ENCODE data around the gene WDR59.
"Not testable (repeated sequence)": the region's sequence is repeated elsewhere in the genome, so short reads cannot be mapped to it uniquely, and the experiment has no call there.

WDR59 gene

GRCh38 chr16:74909665-74910064 is 75.3 kb downstream of the WDR59 start:
- no peaks in the 10 kb centered on the region for H3K27me3 Mint-ChIP-seq
- no peak overlapping the region for H3K4me3 Mint-ChIP-seq
- no peak overlapping the region for H3K27ac Mint-ChIP-seq
- H3K9me3 Mint-ChIP-seq, result peaks cover 10% of the 10 kb centered on the region
- H3K36me3 Mint-ChIP-seq, result peaks cover 62% of the 10 kb centered on the region
- no peaks in the 10 kb centered on the region for H3K4me1 Mint-ChIP-seq

GRCh38 chr16:74908759-74909158 is 76.2 kb downstream of the WDR59 start:
- not testable (repeated sequence) for H3K27me3 Mint-ChIP-seq, H3K4me1 Mint-ChIP-seq, H3K4me3 Mint-ChIP-seq, H3K27ac Mint-ChIP-seq
- Mint-ChIP-seq H3K9me3 (peaks cover 10% of the 10 kb centered on the region), H3K36me3 (peaks cover 55% of the 10 kb centered on the region)

DNA sequence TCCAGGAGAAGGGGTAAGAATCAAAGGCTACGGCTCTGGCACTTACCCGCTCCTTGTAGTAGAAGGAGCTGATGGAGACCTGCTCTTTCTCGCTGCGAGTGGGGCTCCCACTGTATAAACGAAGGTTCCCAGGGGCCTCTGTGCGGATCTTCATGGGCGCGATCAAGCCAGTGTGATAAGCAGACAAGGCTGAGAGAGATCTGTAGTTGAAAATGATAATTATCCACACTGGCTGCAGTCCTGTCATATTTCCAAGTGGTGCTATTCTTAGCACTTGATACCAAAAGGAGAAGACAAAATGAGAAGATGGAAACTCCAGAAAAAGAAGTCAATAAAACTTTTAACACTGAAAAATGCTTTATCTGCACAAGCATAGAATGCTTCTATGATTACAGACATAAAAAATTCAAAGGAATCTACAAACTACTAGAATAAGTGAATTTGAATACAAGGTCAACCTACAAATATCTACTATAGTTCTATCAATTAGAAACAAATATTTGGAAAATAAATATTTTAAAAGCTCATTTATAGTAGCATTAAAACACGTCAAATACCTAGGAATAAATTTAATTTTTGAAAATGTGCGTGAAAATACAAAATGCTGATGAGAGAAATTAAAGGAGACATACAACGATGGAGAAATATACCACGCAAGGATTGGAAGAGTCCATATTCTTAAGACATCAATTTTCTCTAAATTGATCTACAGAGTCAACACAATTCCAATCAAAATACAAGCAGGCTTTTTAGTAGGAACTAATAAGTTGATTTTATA is 80.8 kb downstream of the WDR59 start:
- no peaks in the 10 kb centered on the region for H3K4me1 Mint-ChIP-seq
- peaks cover 42% of the 10 kb centered on the region for H3K36me3 Mint-ChIP-seq
- no peaks in the 10 kb centered on the region for H3K27me3 Mint-ChIP-seq
- no peak overlapping the region for H3K27ac Mint-ChIP-seq
- H3K9me3 Mint-ChIP-seq, result peaks cover 6% of the 10 kb centered on the region
- no peak overlapping the region for H3K4me3 Mint-ChIP-seq

DNA sequence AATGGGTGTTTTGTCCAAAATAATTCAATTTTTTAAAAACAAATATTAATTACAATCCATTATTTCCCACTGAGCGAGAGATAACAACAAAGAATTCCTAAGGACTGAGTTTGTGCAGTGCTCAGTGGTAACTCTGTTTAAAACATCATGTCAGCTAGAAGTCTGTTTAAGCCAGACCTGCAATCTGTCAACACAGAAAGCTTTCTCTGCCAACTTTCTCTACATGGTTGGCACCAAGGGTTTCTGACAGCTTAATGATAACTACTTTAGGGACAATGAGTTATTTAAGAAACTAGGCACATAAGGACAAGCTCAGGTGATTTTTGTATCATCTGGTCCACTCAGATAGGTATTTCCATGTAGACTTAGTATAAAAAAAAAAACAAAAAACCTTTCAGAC is 81.8 kb downstream of the WDR59 start:
- Mint-ChIP-seq H3K4me3 (no peak overlapping the region), H3K4me1 (no peaks in the 10 kb centered on the region), H3K27me3 (no peaks in the 10 kb centered on the region), H3K9me3 (peaks cover 6% of the 10 kb centered on the region), H3K36me3 (peaks cover 39% of the 10 kb centered on the region), H3K27ac (no peak overlapping the region)

- Mint-ChIP-seq H3K9me3 (peaks cover 1% of the 10 kb centered on the region), H3K36me3 (peaks cover 31% of the 10 kb centered on the region), H3K27ac (peak overlapping the region; percentile 5), H3K4me1 (no peaks in the 10 kb centered on the region), H3K27me3 (no peaks in the 10 kb centered on the region), H3K4me3 (no peak overlapping the region)
Observed at GRCh38 chr16:74902161-74902560, 82.8 kb downstream of the WDR59 start.

DNA sequence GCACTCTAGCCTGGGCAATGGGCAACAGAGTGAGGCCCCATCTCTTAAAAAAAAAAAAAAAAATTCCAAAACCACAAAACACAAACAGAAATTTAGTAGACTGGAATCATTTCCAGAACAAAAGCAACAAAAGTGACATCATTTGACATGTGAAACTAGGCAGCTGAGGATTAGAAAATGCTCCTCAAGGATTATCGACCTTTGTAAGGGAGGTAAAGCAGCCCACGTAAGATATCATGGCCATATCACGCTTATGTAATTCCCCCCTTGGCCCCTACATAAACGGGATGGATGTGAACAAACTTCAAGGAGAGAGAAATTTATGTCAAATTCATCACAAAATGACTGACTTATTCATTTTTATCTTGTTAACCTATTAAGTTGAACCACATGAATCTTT is 83.3 kb downstream of the WDR59 start:
- Mint-ChIP-seq H3K9me3 (no peaks in the 10 kb centered on the region), H3K4me1 (no peaks in the 10 kb centered on the region), H3K36me3 (peaks cover 28% of the 10 kb centered on the region), H3K27ac (no peak overlapping the region), H3K4me3 (no peak overlapping the region), H3K27me3 (no peaks in the 10 kb centered on the region)

DNA sequence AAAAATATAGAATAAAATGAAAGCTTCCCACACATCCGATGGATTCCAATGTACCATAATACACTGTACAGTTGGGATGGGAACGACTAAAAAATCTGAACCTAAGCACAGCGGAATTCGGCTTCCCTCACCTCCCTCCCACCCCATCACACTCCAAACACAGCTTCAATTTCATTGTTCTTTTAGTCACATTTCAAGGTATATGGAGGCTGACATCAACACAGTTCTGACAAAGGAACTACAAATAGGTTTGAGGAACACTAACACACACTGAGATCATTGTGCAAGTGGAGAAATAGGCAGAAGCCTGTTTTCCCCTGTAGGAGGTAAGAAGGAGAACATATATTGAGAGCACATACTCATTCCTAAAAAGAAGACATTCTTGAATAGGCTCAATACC is 85.1 kb downstream of the WDR59 start:
- Mint-ChIP-seq H3K27ac (no peak overlapping the region), H3K4me3 (no peak overlapping the region), H3K27me3 (no peaks in the 10 kb centered on the region), H3K9me3 (no peaks in the 10 kb centered on the region), H3K4me1 (no peaks in the 10 kb centered on the region), H3K36me3 (peaks cover 24% of the 10 kb centered on the region)

DNA sequence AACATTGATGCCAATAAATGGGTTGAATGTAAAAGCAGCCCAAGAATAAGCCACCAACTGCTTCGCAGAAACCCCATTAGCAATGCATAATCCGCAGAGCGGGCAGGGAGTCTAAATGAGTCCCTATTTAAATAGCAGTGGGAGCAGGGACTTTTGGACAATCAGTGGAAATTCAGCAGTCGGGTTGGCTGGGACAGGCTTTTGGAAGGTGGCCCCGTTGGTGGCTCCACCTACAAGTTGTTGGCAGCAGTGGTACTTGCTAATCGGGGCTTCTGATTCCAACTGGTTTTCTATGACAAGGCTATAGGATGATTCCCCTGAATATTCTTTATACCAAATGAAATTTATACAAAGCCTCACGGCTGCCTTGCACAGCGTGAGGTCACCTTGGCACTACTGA is 86.3 kb downstream of the WDR59 start:
- H3K9me3 Mint-ChIP-seq, result no peaks in the 10 kb centered on the region
- H3K27me3 Mint-ChIP-seq, result no peaks in the 10 kb centered on the region
- H3K27ac Mint-ChIP-seq, result no peak overlapping the region
- H3K4me1 Mint-ChIP-seq, result no peaks in the 10 kb centered on the region
- peaks cover 21% of the 10 kb centered on the region for H3K36me3 Mint-ChIP-seq
- no peak overlapping the region for H3K4me3 Mint-ChIP-seq

DNA sequence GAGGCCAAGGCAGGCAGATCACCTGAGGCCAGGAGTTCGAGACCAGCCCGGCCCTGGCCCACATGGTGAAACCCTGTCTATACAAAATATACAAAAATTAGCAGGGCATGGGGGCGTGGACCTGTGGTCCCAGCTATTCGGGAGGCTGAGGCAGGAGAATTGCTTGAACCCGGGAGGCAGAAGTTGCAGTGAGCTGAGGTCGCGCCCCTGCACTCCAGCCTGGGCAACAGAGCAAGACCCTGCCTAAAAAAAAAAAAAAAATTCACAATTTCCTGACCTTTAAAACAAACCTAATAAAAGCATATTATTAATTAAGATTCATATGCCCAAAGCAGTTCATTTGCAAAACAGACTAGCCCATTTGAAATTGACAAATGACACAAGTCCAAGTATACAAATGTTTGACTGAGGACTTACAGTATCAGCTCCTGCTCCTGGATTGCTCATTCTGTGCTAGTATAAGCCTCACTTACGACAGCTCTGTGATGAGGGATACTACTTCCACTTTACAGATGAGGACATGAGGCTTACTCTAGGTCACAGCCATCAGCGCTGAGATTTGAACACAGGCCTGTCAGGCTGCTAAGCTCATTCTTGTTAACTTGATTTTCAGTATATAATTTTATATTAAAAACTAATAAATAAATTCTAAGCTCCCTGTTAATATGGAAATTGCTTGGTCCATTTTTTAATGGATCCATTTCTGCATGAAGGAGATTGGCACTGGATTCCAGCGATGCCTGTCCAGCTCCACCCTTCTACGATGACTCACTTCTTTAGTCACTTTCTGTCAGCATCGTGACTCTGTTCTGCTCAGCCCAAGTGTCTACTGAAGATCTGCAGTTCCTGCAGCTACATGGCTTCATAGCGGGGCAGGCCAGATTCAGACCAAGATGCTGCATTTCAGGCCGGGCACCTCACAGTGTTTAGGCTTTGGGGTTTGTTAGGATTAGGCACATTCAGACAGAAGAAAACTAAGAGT is 88.2 kb downstream of the WDR59 start:
- no peak overlapping the region for H3K27ac Mint-ChIP-seq
- H3K36me3 Mint-ChIP-seq, result peaks cover 17% of the 10 kb centered on the region
- no peaks in the 10 kb centered on the region for H3K4me1 Mint-ChIP-seq
- H3K4me3 Mint-ChIP-seq, result no peak overlapping the region
- H3K9me3 Mint-ChIP-seq, result no peaks in the 10 kb centered on the region
- no peaks in the 10 kb centered on the region for H3K27me3 Mint-ChIP-seq

- peaks cover 18% of the 10 kb centered on the region for H3K36me3 Mint-ChIP-seq
- H3K4me1 Mint-ChIP-seq, result no peaks in the 10 kb centered on the region
- H3K4me3 Mint-ChIP-seq, result no peak overlapping the region
- no peaks in the 10 kb centered on the region for H3K27me3 Mint-ChIP-seq
- H3K27ac Mint-ChIP-seq, result no peak overlapping the region
- no peaks in the 10 kb centered on the region for H3K9me3 Mint-ChIP-seq
Observed at GRCh38 chr16:74893541-74893940, 91.4 kb downstream of the WDR59 start.

GRCh38 chr16:74892574-74893461 is 92.1 kb downstream of the WDR59 start:
- Mint-ChIP-seq H3K36me3 (peaks cover 18% of the 10 kb centered on the region), H3K4me3 (no peak overlapping the region), H3K27ac (no peak overlapping the region), H3K4me1 (no peaks in the 10 kb centered on the region), H3K9me3 (no peaks in the 10 kb centered on the region), H3K27me3 (no peaks in the 10 kb centered on the region)

- no peaks in the 10 kb centered on the region for H3K9me3 Mint-ChIP-seq
- H3K27ac Mint-ChIP-seq, result no peak overlapping the region
- no peak overlapping the region for H3K4me3 Mint-ChIP-seq
- H3K4me1 Mint-ChIP-seq, result no peaks in the 10 kb centered on the region
- H3K36me3 Mint-ChIP-seq, result peaks cover 26% of the 10 kb centered on the region
- no peaks in the 10 kb centered on the region for H3K27me3 Mint-ChIP-seq
Observed at GRCh38 chr16:74888888-74889287, 96.0 kb downstream of the WDR59 start.

DNA sequence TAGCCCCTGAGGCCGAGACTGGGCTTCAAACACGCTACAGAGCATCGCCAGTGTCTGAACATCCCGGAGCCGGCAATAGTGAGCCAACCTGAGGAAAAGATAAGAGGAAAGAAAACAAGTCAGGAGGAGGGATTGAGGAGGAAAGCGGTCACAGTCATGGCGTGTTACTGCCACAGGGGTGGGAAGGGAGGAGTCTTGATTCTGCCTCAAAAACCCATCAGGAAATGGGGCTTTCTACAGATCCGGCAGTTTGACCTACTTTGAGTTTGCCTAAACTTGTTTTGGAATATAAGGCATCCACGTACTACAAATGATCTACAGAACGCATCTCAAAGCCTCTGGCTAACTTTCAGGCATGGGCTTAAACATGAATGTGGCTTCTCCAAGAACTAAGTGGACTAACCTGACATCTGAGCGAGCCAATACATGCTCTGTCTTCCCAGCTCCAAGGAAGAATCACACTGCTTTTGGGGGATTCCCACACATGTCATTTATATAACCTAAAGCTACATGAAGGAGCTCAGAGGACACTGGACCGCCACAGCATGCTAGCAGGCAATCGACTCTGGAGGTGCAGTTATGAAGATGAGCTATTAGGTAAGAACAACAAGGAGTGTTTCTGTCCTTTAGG is 96.6 kb downstream of the WDR59 start:
- Mint-ChIP-seq H3K27ac (no peak overlapping the region), H3K9me3 (no peaks in the 10 kb centered on the region), H3K27me3 (no peaks in the 10 kb centered on the region), H3K4me1 (no peaks in the 10 kb centered on the region), H3K36me3 (peaks cover 27% of the 10 kb centered on the region), H3K4me3 (no peak overlapping the region)

DNA sequence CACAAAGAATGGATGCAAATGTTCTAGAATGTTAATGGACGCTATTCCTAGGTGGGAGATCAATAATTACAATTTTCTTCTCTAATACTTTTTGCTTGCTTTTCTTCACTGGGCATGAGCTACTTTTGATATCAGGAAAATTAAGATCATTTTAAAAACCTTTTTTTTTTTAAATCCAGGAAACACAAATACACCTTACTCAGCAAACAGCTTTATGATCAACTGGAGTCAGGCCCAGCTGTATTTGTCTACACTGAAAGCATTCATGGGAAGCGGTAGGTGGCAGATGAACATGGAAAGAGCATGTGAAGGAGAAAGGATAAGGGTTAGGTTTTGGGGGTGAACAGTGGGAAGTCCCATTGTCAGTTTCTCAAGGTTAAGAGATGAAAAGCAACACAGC is 97.8 kb downstream of the WDR59 start:
- Mint-ChIP-seq H3K36me3 (peaks cover 25% of the 10 kb centered on the region), H3K27ac (no peak overlapping the region), H3K4me3 (no peak overlapping the region), H3K27me3 (no peaks in the 10 kb centered on the region), H3K4me1 (no peaks in the 10 kb centered on the region), H3K9me3 (no peaks in the 10 kb centered on the region)

GRCh38 chr16:74877706-74878105 is 107.2 kb downstream of the WDR59 start:
- Mint-ChIP-seq H3K27ac (no peak overlapping the region), H3K36me3 (peaks cover 22% of the 10 kb centered on the region), H3K4me1 (peaks cover 16% of the 10 kb centered on the region), H3K27me3 (no peaks in the 10 kb centered on the region), H3K9me3 (no peaks in the 10 kb centered on the region), H3K4me3 (no peak overlapping the region)
